A673 (cell line): Measurements from ENCODE around the gene RAB13.

ENCODE experiments used
- EZH2 ChIP-seq: fragments of 200-600 bp; sonication (generic); IDR thresholded peaks from 2 replicates; pipeline ENCODE4 v1.6.1; 2017; ENCODE audit warnings: borderline replicate concordance, low read depth, mild to moderate bottlenecking, mixed read lengths, antibody characterized with exemption, low read length; ENCODE audit not compliant: poor library complexity, severe bottlenecking
- TF ChIP-seq, protein P1 (sequence below): fragments of 300-800, 200-600 bp; sonication (generic); conservative IDR thresholded peaks from 2 replicates; pipeline ENCODE4 v1.5.1; 2017; ENCODE audit warnings: low read depth, mild to moderate bottlenecking, antibody characterized with exemption, low read length, moderate library complexity, mixed read lengths

GRCh38 chr1:153940756-153941155 lies 45.4 kb downstream of the RAB13 start:
- TF ChIP-seq, protein P1, sequence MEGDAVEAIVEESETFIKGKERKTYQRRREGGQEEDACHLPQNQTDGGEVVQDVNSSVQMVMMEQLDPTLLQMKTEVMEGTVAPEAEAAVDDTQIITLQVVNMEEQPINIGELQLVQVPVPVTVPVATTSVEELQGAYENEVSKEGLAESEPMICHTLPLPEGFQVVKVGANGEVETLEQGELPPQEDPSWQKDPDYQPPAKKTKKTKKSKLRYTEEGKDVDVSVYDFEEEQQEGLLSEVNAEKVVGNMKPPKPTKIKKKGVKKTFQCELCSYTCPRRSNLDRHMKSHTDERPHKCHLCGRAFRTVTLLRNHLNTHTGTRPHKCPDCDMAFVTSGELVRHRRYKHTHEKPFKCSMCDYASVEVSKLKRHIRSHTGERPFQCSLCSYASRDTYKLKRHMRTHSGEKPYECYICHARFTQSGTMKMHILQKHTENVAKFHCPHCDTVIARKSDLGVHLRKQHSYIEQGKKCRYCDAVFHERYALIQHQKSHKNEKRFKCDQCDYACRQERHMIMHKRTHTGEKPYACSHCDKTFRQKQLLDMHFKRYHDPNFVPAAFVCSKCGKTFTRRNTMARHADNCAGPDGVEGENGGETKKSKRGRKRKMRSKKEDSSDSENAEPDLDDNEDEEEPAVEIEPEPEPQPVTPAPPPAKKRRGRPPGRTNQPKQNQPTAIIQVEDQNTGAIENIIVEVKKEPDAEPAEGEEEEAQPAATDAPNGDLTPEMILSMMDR = no peak
- TF ChIP-seq EZH2 = no peak
